HL-60 (cell line): ENCODE results near the gene VSIG10L2.
"Not testable (repeated sequence)": the region's sequence is repeated elsewhere in the genome, so short reads cannot be mapped to it uniquely, and the experiment has no call there.

ENCODE experiments used
- DNase-seq, 2 experiments: peaks; one replicate each; pipeline ENCODE4 v3.0.0-alpha.2; 2010 to 2020; ENCODE audit warnings: low read depth in 1 of 2, low spot score in 1 of 2
- H3K27ac ChIP-seq: fragments of 250-450 bp; sonication (Bioruptor Pico); replicated peaks from 2 replicates; pipeline ENCODE4 v1.5.1; 2020; ENCODE audit warnings: mild to moderate bottlenecking, moderate library complexity
- H3K27me3 ChIP-seq: fragments of 250-450 bp; sonication (Bioruptor Pico); 2 replicates; pipeline ENCODE4 v1.5.1; 2021; ENCODE audit warnings: mild to moderate bottlenecking, moderate library complexity; ENCODE audit not compliant: insufficient read depth, poor library complexity, severe bottlenecking
- H3K4me3 ChIP-seq: replicated peaks from 2 replicates; pipeline ENCODE4 v1.5.1; 2011; ENCODE audit warnings: mild to moderate bottlenecking, control low read depth, low read length; ENCODE audit not compliant: insufficient read depth
- GABPA ChIP-seq: IDR thresholded peaks from 2 replicates; pipeline ENCODE4 v1.6.1; 2012; ENCODE audit warnings: low read depth
- POLR2AphosphoS5 ChIP-seq: IDR thresholded peaks from 2 replicates; pipeline ENCODE4 v1.6.1; 2012; ENCODE audit warnings: low read depth
- SPI1 ChIP-seq: IDR thresholded peaks from 2 replicates; pipeline ENCODE4 v1.6.1; 2012; ENCODE audit warnings: low read depth, mild to moderate bottlenecking, borderline replicate concordance
- TF ChIP-seq, protein P1 (sequence below): IDR thresholded peaks from 2 replicates; pipeline ENCODE4 v1.6.1; 2012; ENCODE audit warnings: low read depth; ENCODE audit not compliant: insufficient replicate concordance
- TF ChIP-seq, protein P2 (sequence below): IDR thresholded peaks from one replicate; pipeline ENCODE4 v1.5.1; 2011; ENCODE audit warnings: low read length, control low read depth, inconsistent platforms; ENCODE audit not compliant: insufficient read depth

The VSIG10L2 gene

GRCh38 chr11:125980436-125980835 lies 34.6 kb downstream of the VSIG10L2 start:
- H3K27me3 ChIP-seq, result peaks cover 3% of the 10 kb centered on the region
- TF ChIP-seq POLR2AphosphoS5 (no peak), GABPA (no peak), SPI1 (no peak)
- TF ChIP-seq, protein P1, sequence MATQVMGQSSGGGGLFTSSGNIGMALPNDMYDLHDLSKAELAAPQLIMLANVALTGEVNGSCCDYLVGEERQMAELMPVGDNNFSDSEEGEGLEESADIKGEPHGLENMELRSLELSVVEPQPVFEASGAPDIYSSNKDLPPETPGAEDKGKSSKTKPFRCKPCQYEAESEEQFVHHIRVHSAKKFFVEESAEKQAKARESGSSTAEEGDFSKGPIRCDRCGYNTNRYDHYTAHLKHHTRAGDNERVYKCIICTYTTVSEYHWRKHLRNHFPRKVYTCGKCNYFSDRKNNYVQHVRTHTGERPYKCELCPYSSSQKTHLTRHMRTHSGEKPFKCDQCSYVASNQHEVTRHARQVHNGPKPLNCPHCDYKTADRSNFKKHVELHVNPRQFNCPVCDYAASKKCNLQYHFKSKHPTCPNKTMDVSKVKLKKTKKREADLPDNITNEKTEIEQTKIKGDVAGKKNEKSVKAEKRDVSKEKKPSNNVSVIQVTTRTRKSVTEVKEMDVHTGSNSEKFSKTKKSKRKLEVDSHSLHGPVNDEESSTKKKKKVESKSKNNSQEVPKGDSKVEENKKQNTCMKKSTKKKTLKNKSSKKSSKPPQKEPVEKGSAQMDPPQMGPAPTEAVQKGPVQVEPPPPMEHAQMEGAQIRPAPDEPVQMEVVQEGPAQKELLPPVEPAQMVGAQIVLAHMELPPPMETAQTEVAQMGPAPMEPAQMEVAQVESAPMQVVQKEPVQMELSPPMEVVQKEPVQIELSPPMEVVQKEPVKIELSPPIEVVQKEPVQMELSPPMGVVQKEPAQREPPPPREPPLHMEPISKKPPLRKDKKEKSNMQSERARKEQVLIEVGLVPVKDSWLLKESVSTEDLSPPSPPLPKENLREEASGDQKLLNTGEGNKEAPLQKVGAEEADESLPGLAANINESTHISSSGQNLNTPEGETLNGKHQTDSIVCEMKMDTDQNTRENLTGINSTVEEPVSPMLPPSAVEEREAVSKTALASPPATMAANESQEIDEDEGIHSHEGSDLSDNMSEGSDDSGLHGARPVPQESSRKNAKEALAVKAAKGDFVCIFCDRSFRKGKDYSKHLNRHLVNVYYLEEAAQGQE, result no peak
- TF ChIP-seq, protein P2, sequence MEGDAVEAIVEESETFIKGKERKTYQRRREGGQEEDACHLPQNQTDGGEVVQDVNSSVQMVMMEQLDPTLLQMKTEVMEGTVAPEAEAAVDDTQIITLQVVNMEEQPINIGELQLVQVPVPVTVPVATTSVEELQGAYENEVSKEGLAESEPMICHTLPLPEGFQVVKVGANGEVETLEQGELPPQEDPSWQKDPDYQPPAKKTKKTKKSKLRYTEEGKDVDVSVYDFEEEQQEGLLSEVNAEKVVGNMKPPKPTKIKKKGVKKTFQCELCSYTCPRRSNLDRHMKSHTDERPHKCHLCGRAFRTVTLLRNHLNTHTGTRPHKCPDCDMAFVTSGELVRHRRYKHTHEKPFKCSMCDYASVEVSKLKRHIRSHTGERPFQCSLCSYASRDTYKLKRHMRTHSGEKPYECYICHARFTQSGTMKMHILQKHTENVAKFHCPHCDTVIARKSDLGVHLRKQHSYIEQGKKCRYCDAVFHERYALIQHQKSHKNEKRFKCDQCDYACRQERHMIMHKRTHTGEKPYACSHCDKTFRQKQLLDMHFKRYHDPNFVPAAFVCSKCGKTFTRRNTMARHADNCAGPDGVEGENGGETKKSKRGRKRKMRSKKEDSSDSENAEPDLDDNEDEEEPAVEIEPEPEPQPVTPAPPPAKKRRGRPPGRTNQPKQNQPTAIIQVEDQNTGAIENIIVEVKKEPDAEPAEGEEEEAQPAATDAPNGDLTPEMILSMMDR, result no peak
- DNase-seq, result no peak
- H3K4me3 ChIP-seq, result no peak overlapping the region
- no peak overlapping the region for H3K27ac ChIP-seq

- DNase-seq, result no peak
- Histone ChIP-seq H3K4me3 (no peak overlapping the region), H3K27ac (no peak overlapping the region), H3K27me3 (peaks cover 3% of the 10 kb centered on the region)
- no peak for TF ChIP-seq POLR2AphosphoS5
- no peak for TF ChIP-seq SPI1
- TF ChIP-seq, protein P1, result no peak
- TF ChIP-seq, protein P2, result no peak
- no peak for TF ChIP-seq GABPA
Observed at GRCh38 chr11:125982348-125982730, 36.5 kb downstream of the VSIG10L2 start.

DNA sequence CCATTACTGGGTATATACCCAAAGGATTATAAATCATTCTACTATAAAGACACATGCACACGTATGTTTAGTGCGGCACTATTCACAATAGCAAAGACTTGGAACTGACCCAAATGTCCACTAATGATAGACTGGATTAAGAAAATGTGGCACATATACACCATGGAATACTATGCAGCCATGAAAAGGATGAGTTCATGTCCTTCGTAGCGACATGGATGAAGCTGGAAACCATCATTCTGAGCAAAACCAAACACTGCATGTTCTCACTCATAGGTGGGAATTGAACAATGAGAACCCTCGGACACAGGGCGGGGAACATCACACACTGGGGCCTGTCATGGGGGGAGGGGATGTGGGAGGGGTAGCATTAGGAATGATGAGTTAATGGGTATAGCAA lies 40.1 kb downstream of the VSIG10L2 start:
- H3K27me3 ChIP-seq, DNase-seq: not testable (repeated sequence)

DNA sequence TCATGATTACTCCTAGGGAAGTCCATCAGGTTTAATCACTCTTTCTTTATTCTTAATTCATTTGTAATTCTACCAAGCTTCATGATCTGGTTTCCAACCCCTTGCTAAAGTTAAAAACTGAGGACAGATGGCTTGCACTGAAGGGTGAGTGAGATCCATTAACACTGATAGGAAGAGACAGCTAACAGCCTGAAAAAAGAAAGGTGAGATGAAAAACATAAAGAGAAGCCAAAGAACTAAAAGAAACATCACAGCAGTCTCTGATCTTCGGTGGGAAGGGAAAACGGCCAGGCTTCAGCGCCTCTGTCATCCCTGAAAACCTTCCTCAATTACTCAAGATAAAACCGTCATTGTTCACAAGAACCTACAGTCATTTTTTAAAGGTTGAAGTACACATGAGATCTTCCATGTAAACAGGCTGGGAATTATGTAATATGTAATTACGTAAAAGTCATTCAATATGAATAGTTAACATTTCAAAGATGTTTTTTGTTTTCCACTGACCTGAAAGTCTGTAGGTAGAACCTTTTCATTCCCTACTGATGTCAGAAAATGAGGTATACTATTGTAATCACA lies 41.3 kb downstream of the VSIG10L2 start:
- Histone ChIP-seq H3K27ac (no peak overlapping the region), H3K27me3 (peaks cover 2% of the 10 kb centered on the region), H3K4me3 (no peak overlapping the region)
- no peak for DNase-seq
- TF ChIP-seq SPI1 (no peak), POLR2AphosphoS5 (no peak), GABPA (no peak)
- TF ChIP-seq, protein P1, result no peak
- TF ChIP-seq, protein P2, result no peak

More for the DNA sequence above, 40.1 kb downstream of the VSIG10L2 start:
- H3K4me3 ChIP-seq, H3K27ac ChIP-seq: not testable (repeated sequence)
